GM18505 (cell line): ENCODE data around the gene FMN2.

ENCODE experiments used
- ATAC-seq: cut with Tn5 transposase; IDR thresholded peaks from one replicate; pipeline ENCODE4 v1.9.1; 2021; ENCODE audit not compliant: unreplicated experiment
- POLR2A ChIP-seq: IDR thresholded peaks from 4 replicates; pipeline ENCODE4 v1.6.1; 2011; ENCODE audit warnings: borderline replicate concordance; ENCODE audit not compliant: insufficient read depth, insufficient read length; ENCODE audit errors: extremely low read depth

Gene FMN2

GRCh38 chr1:240091614-240092300 is at the start of gene FMN2:
FMN2 (plus strand) TSS chr1:240091883; CDS start chr1:240092110, 227 bp downstream.
- peak; percentile 44 for ATAC-seq

GRCh38 chr1:240044620-240045019 is 47.1 kb upstream of the FMN2 start:
- TF ChIP-seq POLR2A = no peak
- ATAC-seq = no peak

More at GRCh38 chr1:240091614-240092300, at the start of gene FMN2:
- no peak for TF ChIP-seq POLR2A

- TF ChIP-seq POLR2A = no peak
- no peak for ATAC-seq
Observed at GRCh38 chr1:240046000-240046399, 45.7 kb upstream of the FMN2 start.

- no peak for ATAC-seq
- TF ChIP-seq POLR2A = no peak
Observed at GRCh38 chr1:240054109-240054701, 37.5 kb upstream of the FMN2 start.

DNA sequence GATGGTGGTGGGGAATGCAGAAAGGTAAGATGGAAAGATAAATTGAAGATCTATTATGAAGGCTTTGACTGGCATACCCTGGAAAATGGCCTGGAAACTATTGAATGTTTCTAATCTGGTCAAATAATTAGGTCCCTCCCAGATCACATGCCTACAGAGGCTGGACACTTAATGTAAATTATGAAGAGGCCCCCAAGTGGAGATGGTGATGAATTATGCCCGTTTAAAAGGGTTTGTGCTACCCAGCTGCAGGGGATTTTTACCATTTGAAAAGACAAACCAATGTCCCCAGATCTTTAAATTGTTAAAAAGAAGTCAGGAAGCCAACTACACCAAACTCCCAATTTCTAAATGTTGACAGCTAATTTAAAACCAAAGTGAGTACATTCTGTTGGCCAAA is 35.7 kb upstream of the FMN2 start:
- TF ChIP-seq POLR2A = no peak
- no peak for ATAC-seq

GRCh38 chr1:240056350-240056749 is 35.3 kb upstream of the FMN2 start:
- TF ChIP-seq POLR2A = no peak
- no peak for ATAC-seq

DNA sequence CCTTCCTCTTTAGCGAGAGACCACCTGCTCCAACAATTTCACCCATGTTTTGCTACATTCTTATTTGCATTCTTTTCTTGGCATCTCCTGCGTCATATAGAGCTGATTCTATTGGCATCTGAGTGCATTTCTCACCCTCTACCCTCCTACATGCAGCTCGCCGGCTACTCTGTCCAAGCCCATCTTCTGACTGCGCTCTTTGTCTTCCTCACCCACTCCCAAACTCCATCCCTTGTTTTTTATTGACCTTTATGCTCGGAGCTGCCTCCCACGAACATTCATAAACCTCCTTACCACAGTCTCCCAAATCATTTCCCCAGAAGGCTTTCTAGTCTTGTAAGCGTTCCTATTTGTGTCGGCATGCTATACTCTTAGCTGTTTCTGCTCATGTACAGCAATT is 33.6 kb upstream of the FMN2 start:
- ATAC-seq = no peak
- TF ChIP-seq POLR2A = no peak

- no peak for ATAC-seq
- TF ChIP-seq POLR2A = no peak
Observed at GRCh38 chr1:240068961-240069360, 22.7 kb upstream of the FMN2 start.

DNA sequence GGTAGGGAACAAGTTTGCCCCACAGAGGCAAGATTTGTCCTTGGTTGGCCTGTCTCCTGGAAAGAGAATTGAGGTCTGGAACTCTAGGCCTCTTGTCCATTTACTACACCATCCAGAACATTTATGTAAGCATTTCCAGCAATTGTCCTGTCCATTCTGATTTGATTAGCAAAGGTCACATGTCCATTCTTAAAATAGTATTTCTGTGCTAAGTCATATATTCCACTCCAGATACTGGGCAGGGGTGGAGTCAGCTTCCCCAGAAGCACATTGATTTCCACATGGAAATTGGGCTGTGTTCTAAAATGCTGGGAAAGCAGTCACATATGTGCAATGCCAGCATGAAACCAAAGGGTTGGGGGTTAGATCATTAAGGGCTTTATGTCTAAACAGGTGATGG is 21.5 kb upstream of the FMN2 start:
- no peak for TF ChIP-seq POLR2A
- no peak for ATAC-seq

DNA sequence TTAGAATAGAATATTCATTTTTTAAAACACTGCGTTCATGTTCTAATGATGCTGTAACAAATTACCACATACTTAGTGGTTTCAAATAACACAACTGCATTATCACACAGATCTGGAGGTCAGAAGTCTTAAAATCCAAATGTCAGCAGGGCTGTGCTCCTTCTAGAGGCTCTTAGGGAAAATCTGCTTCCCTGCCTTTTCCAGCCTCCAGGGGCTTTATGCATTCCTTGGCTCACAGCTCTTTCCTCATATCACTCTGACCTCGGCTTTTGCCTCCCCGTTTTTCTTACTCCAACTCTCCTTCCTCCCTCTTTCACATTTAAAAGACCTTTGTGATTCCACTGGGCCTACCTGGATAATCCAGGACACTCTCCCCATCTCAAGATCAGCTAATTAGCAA is 18.6 kb upstream of the FMN2 start:
- no peak for ATAC-seq
- TF ChIP-seq POLR2A = no peak

DNA sequence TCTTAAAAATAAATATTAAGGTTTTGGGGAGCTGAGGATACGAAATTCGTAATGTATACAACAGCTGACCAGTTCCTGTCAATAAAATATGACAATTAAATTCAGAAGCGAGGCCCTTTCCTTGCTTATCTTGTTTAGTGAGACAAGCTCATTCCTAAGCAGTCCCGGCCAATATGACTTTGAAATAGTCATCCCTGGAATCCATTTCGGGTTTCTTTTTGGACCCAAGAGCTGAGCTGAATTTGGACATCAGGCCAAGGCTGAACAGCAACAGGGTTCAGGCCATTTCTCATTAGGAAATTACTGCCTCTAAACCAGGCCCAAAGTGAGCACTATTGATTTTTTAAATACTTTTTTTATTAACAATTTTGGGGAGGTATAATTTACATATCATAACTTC is 17.3 kb upstream of the FMN2 start:
- no peak for ATAC-seq
- no peak for TF ChIP-seq POLR2A

DNA sequence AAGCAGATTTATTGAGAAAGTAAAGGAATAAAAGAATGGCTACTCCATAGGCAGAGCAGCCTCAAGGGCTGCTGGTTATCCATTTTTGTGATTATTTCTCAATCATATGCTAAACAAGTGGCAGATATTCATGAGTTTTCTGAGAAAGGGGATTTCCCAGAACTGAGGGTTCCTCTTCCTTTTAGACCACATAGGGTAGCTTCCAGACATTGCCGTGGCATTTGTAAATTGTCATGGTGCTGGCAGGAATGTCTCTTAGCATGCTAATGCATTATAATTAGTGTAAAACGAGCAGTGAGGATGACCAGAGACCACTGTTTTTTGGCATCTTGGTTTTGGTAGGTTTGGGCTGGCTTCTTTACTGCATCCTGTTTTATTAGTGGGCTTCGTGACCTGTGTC is 16.8 kb upstream of the FMN2 start:
- ATAC-seq = no peak
- no peak for TF ChIP-seq POLR2A

GRCh38 chr1:240084337-240084736 is 7.3 kb upstream of the FMN2 start:
- no peak for TF ChIP-seq POLR2A
- ATAC-seq = no peak

GRCh38 chr1:240084749-240085148 is 6.9 kb upstream of the FMN2 start:
- ATAC-seq = no peak
- no peak for TF ChIP-seq POLR2A
